GM19043 (cell line): Measurements from ENCODE around the gene SLC23A1.

Experiments
- ATAC-seq: cut with Tn5 transposase; IDR thresholded peaks from one replicate; pipeline ENCODE4 v1.9.1; 2021; ENCODE audit warnings: low read depth; ENCODE audit not compliant: unreplicated experiment

Gene SLC23A1

GRCh38 chr5:139408191-139408590, 25.1 kb upstream of the SLC23A1 start:
- no peak for ATAC-seq

- no peak for ATAC-seq
These were observed 24.4 kb upstream of the SLC23A1 start for GRCh38 chr5:139407517-139407916.

GRCh38 chr5:139406963-139407362, 23.9 kb upstream of the SLC23A1 start:
- ATAC-seq: no peak

- no peak for ATAC-seq
These were observed 21.4 kb upstream of the SLC23A1 start for GRCh38 chr5:139404484-139404840.

- peak; percentile 79 for ATAC-seq
These were observed 20.8 kb upstream of the SLC23A1 start, which contains the start of gene SPATA24 for GRCh38 chr5:139403787-139404483. TSS of gene SPATA24 (minus strand) at chr5:139404089. CDS start at chr5:139404060, 29 bp downstream.

- ATAC-seq: no peak
These were observed 20.3 kb upstream of the SLC23A1 start for GRCh38 chr5:139403418-139403786.

- no peak for ATAC-seq
These were observed 19.6 kb upstream of the SLC23A1 start for GRCh38 chr5:139402561-139403158.

GRCh38 chr5:139401546-139401945, 18.4 kb upstream of the SLC23A1 start:
- no peak for ATAC-seq

GRCh38 chr5:139399501-139400121, 16.5 kb upstream of the SLC23A1 start:
- peak; percentile 24 for ATAC-seq

GRCh38 chr5:139397921-139398320, 14.8 kb upstream of the SLC23A1 start:
- no peak for ATAC-seq

GRCh38 chr5:139396691-139397090, 13.6 kb upstream of the SLC23A1 start:
- ATAC-seq: no peak

- no peak for ATAC-seq
These were observed 12.9 kb upstream of the SLC23A1 start for GRCh38 chr5:139395844-139396640.

- ATAC-seq: no peak
These were observed 11.8 kb upstream of the SLC23A1 start, which contains the start of gene PROB1 for GRCh38 chr5:139394654-139395566. TSS of gene PROB1 (minus strand) at chr5:139395104. CDS start at chr5:139395081, 23 bp downstream.

- ATAC-seq: no peak
These were observed 11.1 kb upstream of the SLC23A1 start for GRCh38 chr5:139394123-139394653.

- ATAC-seq: no peak
These were observed 10.5 kb upstream of the SLC23A1 start for GRCh38 chr5:139393497-139394122.

GRCh38 chr5:139392678-139393496, 9.8 kb upstream of the SLC23A1 start:
- peak; percentile 37 for ATAC-seq

GRCh38 chr5:139392324-139392677, 9.2 kb upstream of the SLC23A1 start:
- ATAC-seq: peak; percentile 4

- ATAC-seq: no peak
These were observed 8.7 kb upstream of the SLC23A1 start for GRCh38 chr5:139391570-139392323.
